Measurements from ENCODE around the gene ADAM15. TPM values are rescaled to one million over a fixed set of nuclear protein-coding genes. Genes with fewer than 3 reads are reported as not detected.

The ADAM15 gene
- polyA plus RNA-seq, 1 of the 3 experiments (the other 2 are of a cell fraction) = 60.1 TPM

GRCh38 chr1:155015527-155016230, 35.4 kb upstream of the ADAM15 start (continued):
- TF ChIP-seq, protein P1, sequence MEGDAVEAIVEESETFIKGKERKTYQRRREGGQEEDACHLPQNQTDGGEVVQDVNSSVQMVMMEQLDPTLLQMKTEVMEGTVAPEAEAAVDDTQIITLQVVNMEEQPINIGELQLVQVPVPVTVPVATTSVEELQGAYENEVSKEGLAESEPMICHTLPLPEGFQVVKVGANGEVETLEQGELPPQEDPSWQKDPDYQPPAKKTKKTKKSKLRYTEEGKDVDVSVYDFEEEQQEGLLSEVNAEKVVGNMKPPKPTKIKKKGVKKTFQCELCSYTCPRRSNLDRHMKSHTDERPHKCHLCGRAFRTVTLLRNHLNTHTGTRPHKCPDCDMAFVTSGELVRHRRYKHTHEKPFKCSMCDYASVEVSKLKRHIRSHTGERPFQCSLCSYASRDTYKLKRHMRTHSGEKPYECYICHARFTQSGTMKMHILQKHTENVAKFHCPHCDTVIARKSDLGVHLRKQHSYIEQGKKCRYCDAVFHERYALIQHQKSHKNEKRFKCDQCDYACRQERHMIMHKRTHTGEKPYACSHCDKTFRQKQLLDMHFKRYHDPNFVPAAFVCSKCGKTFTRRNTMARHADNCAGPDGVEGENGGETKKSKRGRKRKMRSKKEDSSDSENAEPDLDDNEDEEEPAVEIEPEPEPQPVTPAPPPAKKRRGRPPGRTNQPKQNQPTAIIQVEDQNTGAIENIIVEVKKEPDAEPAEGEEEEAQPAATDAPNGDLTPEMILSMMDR (IDR thresholded peaks at IDR 0.05) = no peak
- TF ChIP-seq EZH2phosphoT487 (IDR thresholded peaks at IDR 0.05; ENCODE audit: borderline replicate concordance, low read depth) (no peak), TAF1 (IDR thresholded peaks at IDR 0.05; ENCODE audit: borderline replicate concordance, low read depth, low read length) (no peak), SIN3A (IDR thresholded peaks at IDR 0.05; ENCODE audit: borderline replicate concordance, low read depth, low read length) (no peak), NRF1 (IDR thresholded peaks at IDR 0.05; ENCODE audit: low read depth, low read length) (no peak), FOSL2 (IDR thresholded peaks at IDR 0.05; ENCODE audit: borderline replicate concordance, low read depth) (no peak)
- TF ChIP-seq, protein P2, sequence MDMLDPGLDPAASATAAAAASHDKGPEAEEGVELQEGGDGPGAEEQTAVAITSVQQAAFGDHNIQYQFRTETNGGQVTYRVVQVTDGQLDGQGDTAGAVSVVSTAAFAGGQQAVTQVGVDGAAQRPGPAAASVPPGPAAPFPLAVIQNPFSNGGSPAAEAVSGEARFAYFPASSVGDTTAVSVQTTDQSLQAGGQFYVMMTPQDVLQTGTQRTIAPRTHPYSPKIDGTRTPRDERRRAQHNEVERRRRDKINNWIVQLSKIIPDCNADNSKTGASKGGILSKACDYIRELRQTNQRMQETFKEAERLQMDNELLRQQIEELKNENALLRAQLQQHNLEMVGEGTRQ (IDR thresholded peaks at IDR 0.05; ENCODE audit: borderline replicate concordance, low read depth, low read length) = no peak

DNA sequence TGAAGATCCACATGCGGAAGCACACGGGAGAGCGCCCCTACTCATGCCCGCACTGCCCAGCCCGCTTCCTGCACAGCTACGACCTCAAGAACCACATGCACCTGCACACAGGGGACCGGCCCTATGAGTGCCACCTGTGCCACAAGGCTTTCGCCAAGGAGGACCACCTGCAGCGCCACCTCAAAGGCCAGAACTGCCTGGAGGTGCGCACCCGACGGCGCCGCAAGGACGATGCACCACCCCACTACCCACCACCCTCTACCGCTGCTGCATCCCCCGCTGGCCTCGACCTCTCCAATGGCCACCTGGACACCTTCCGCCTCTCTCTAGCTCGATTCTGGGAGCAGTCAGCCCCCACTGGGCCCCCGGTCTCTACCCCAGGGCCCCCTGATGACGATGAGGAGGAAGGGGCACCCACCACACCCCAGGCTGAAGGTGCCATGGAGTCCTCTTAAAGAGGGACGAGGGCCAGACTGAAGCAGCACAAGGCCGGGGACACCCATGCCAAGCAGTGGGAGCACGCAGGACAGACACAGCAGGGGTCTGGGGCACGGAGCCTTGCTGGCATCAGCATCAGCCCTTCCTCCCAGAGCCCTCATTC, 34.8 kb upstream of the ADAM15 start:
- no peaks in the 10 kb centered on the region for H4K20me1 ChIP-seq (ENCODE audit: insufficient read depth)
- no peaks in the 10 kb centered on the region for H3K9me3 ChIP-seq
- no peaks in the 10 kb centered on the region for H3K9me2 ChIP-seq
- no peak overlapping the region for H3K4me2 ChIP-seq
- H3F3A ChIP-seq (replicated peaks; ENCODE audit: insufficient read depth) = peaks cover 6% of the 10 kb centered on the region
- POLR2A ChIA-PET = no interaction called here
- no peaks in the 10 kb centered on the region for H3K27me3 ChIP-seq (ENCODE audit: insufficient read depth)
- CTCF ChIA-PET = interaction anchor here (0.7 to 9.3 kb wide), 26 partner anchors 9 to 442 kb away, joined by 3 to 149 read pairs (median 8); partner anchors contain the start of genes ADAM15, DCST1, DCST2 and FLAD1
- TF ChIP-seq FOXM1 (IDR thresholded peaks at IDR 0.05; ENCODE audit: low read depth) (no peak), FOSL2 (IDR thresholded peaks at IDR 0.05; ENCODE audit: borderline replicate concordance, low read depth) (no peak), EZH2phosphoT487 (IDR thresholded peaks at IDR 0.05; ENCODE audit: borderline replicate concordance, low read depth) (no peak), POLR2AphosphoS5 (IDR thresholded peaks at IDR 0.05; ENCODE audit: low read depth, low read length) (no peak), EP300 (IDR thresholded peaks at IDR 0.05; ENCODE audit: borderline replicate concordance in 1 of 2, low read depth in 1 of 2, low read length in 1 of 2) (no peak), NRF1 (IDR thresholded peaks at IDR 0.05; ENCODE audit: low read depth, low read length) (no peak), PBX3 (IDR thresholded peaks at IDR 0.05) (no peak), RFX5 (IDR thresholded peaks at IDR 0.05; ENCODE audit: low read length) (no peak), MEF2A (IDR thresholded peaks at IDR 0.05; ENCODE audit: borderline replicate concordance, low read depth) (no peak), JUND (IDR thresholded peaks at IDR 0.05) (no peak)
- TF ChIP-seq, protein P3, sequence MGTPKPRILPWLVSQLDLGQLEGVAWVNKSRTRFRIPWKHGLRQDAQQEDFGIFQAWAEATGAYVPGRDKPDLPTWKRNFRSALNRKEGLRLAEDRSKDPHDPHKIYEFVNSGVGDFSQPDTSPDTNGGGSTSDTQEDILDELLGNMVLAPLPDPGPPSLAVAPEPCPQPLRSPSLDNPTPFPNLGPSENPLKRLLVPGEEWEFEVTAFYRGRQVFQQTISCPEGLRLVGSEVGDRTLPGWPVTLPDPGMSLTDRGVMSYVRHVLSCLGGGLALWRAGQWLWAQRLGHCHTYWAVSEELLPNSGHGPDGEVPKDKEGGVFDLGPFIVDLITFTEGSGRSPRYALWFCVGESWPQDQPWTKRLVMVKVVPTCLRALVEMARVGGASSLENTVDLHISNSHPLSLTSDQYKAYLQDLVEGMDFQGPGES (IDR thresholded peaks at IDR 0.05; ENCODE audit: low read depth, low read length) = no peak
- TF ChIP-seq, protein P1 (IDR thresholded peaks at IDR 0.05) = no peak
- H3K27ac ChIP-seq (ENCODE audit: low read depth in 2 of 2, low read length in 1 of 2) = no peak overlapping the region
- 99% methylated on average over 24 of the region's 26 CpGs for WGBS (ENCODE audit: low lambda C conversion rate)
- peaks cover 0 to 22% of the 10 kb centered on the region in 2 experiments for H3K36me3 ChIP-seq (replicated peaks in 1 of 2; ENCODE audit: control insufficient read depth in 1 of 2, insufficient read depth in 2 of 2, low read length in 1 of 2)
- no peak overlapping the region for H2AFZ ChIP-seq (ENCODE audit: low read depth)
- no peak overlapping the region for H3K4me3 ChIP-seq (ENCODE audit: low read depth in 2 of 2, low read length in 1 of 2)
- no peaks in the 10 kb centered on the region for H3K79me2 ChIP-seq (ENCODE audit: insufficient read depth)
- no peak for DNase-seq
- H3K9ac ChIP-seq = no peak overlapping the region
- peaks cover 0 to 15% of the 10 kb centered on the region in 2 experiments; a peak in 1 of 4 replicates for H3K4me1 ChIP-seq (ENCODE audit: control insufficient read depth in 1 of 2, insufficient read depth in 2 of 2, low read depth in 1 of 2, low read length in 1 of 2)

Data from SK-N-SH (cell line).